Mucosa of gallbladder (tissue), 1 donor: Measurements from ENCODE around the gene PTPRN2. TPM values are rescaled to one million over a fixed set of nuclear protein-coding genes. Genes with fewer than 3 reads are reported as not detected.
"Not testable (repeated sequence)": the region's sequence is repeated elsewhere in the genome, so short reads cannot be mapped to it uniquely, and the experiment has no call there.

Experiments used
- DNase-seq: peaks from one replicate; pipeline ENCODE4 v3.0.0-alpha.2; 2020; ENCODE audit warnings: low spot score
- total RNA-seq: library from RNA; stranded (reverse); gene quantifications from one replicate; pipeline ENCODE4 v1.2.1, GENCODE V29; 2021
- donor health status: DM: no; HTN: no; CAD: no.

The PTPRN2 gene
- total RNA-seq, 1 donor from 2014 or later, result 11.9 TPM

GRCh38 chr7:158468181-158468580, 119.4 kb downstream of the PTPRN2 start:
- DNase-seq, result no peak

- no peak for DNase-seq
These were observed 120.1 kb downstream of the PTPRN2 start for GRCh38 chr7:158467562-158467961.

GRCh38 chr7:158463317-158463716, 124.3 kb downstream of the PTPRN2 start:
- DNase-seq, result no peak

DNA sequence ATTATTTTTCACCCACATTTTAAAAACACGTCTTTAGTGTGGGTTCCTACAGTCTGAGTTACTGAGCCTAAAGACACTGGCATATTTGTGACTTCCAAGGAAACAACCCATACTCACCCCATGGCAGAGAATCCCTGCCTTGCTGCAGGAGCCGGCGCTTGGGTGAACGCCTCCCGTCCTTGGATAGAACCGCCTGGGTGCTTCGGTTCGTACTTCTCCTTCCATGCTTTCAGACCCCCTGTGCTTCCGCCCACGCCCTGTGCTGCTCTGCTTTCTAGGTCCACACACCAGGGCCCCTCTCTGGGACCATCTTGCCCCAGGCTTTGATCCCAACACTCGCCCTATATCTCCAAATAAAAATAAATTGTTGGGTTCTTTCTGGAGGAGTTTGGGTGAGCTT, 125.8 kb downstream of the PTPRN2 start:
- DNase-seq, result no peak

GRCh38 chr7:158460665-158461064, 127.0 kb downstream of the PTPRN2 start:
- DNase-seq, result no peak

- DNase-seq, result no peak
These were observed 128.8 kb downstream of the PTPRN2 start for GRCh38 chr7:158458716-158459282.

GRCh38 chr7:158458096-158458495, 129.5 kb downstream of the PTPRN2 start:
- DNase-seq, result no peak

DNA sequence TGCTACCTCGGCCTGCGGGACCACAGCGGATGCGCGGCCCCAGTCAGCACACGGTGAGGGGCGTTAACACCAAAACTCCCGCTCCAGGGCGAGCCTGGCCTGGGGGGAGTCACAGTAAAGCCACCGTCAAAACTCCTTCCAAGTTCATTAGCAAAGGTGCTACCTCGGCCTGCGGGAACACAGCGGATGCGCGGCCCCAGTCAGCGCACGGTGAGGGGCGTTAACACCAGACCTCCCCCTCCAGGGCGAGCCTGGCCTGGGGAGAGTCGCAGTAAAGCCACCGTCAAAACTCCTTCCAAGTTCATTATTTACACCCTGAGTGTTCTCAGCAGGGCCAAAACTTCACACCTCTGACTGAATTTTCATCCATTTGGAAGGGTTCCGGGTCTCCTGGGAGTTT, 130.0 kb downstream of the PTPRN2 start:
- not testable (repeated sequence) for DNase-seq

- DNase-seq, result no peak
These were observed 133.0 kb downstream of the PTPRN2 start for GRCh38 chr7:158454631-158455030.

DNA sequence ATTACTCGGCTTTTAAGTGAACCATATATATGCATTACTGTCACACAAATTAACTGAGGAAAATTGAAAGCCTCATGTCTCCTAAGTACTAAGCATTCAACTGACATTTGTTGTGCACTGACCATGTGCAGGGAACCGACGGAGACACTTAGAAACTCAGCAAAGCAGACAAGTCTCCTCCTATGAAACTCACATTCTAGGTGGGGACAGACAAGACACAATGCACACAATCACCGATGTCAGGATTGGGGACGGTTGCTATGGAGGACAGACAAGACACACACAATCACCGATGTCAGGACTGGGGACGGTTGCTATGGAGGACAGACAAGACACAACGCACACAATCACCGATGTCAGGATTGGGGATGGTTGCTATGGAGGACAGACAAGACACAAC, 134.0 kb downstream of the PTPRN2 start:
- DNase-seq, result no peak

DNA sequence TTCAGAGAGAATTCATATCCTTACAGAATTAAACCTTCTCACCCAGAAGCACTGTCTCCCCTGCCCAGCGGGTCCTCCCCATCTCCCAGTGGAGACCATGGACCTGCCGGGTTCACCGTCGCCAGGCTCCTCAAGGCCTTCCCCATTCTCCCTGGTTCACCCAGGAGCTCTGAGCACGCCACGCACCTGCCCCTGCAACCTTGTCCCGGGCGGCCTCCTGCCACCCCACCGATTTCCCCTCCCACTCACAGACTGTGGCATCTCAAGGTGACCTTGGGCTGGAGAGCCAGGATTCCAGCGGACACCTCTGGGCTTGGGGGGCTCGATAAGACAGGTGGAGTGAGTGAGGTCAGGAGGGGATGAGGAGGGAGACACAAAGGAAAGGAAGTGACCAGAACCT, 135.3 kb downstream of the PTPRN2 start:
- DNase-seq, result no peak

DNA sequence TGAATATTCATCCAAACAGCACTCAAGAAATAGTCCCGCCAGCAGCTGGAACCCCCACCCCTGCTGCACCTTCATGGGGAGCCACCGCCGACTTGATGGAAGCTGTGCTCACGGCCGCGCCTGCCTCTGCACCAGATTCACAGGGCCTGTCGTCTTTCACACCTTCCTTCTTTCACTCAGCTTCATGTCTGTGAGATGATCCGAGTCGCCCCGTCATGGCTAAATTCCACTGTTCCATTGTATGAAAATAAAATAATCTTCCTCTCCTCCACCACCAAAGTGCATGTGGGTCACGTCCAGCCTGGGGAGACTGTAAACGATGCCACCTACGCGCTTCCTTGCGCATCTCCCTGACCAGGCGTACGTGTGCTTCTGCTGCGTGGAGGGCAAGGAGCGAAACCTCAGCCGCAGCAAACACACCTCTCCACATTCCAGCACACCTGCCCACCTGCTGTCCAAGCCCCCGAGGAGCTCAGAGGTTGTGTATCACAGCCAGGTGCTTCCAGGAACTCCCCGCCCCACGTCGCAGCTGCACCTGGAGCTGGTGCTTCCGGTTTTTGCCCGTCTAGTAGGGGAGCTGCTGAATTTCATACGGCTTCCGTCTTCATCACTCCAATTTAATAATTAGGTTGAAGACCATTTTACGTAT, 137.0 kb downstream of the PTPRN2 start:
- DNase-seq, result no peak

GRCh38 chr7:158449942-158450341, 137.7 kb downstream of the PTPRN2 start:
- DNase-seq, result no peak

DNA sequence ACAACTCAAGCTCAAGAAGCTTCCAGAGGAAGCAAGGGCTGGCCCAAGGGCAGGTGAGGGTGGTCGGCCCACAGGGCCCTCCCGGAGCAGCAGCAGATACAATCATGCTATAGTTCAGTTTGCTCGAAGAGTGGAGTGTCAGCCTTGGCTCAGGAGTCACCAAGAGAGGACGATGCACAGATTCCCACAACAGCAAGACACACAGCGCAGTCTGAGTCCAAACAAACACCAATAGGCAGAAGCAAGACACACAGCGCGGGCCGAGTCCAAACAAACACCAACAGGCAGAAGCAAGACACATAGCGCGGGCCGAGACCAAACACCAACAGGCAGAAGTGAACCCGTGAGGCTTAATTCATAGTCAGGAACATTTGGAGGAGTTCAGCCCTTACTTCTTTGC, 138.4 kb downstream of the PTPRN2 start:
- no peak for DNase-seq

- DNase-seq, result no peak
These were observed 139.1 kb downstream of the PTPRN2 start for GRCh38 chr7:158448430-158449100.

DNA sequence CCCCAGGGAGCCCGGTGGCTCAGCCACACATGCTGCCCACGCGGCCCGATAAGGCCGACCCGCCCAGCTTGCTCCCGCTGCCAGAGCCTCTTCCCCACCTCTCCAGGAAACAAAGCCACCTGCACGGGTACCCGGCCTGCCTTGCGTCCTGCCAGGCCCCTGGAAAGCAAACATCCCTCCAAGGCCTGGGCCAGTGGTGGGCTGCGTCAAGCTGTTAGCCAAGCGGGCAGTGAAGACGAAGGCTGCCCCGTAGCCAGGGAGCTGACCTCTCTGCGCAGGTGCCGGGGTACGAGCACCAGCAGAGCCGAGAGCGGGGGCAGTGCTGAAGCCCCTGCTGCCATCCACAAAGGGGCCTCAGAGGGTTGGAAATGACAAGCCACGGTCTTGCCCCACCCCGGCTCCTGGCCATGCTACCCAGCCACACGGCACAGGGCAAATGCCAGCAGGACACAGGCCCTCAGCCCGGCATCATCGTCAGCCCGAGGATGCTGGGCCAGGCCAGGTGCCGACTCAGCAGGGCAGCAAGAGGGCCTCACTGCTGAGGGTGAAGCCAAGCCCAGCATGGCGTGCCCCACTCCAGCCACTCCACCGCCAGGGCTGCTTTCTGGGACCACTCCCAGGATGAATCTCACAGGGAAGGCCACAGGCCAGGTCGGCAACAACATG, 140.0 kb downstream of the PTPRN2 start:
- DNase-seq, result no peak

GRCh38 chr7:158447151-158447505, 140.5 kb downstream of the PTPRN2 start:
- no peak for DNase-seq

- DNase-seq, result no peak
These were observed 140.9 kb downstream of the PTPRN2 start for GRCh38 chr7:158446706-158447105.

DNA sequence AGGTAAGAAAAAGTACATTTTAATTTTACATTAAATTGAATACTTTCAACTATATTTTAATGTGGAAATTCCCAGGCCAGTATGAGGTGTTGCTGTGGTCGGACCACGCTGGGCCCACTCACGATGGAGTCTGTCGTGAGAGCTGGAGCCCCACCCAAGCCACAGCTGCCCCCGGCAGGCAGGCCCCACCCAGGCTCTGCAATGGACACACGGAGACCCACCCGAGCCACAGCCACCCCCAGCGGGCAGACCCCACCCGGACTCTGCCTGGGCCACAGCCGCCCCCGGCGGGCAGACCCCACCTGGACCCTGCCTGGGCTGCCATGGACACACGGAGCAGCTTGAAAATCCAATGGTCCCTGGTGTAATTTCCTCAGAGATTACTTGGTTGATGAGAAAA, 141.3 kb downstream of the PTPRN2 start:
- no peak for DNase-seq

DNA sequence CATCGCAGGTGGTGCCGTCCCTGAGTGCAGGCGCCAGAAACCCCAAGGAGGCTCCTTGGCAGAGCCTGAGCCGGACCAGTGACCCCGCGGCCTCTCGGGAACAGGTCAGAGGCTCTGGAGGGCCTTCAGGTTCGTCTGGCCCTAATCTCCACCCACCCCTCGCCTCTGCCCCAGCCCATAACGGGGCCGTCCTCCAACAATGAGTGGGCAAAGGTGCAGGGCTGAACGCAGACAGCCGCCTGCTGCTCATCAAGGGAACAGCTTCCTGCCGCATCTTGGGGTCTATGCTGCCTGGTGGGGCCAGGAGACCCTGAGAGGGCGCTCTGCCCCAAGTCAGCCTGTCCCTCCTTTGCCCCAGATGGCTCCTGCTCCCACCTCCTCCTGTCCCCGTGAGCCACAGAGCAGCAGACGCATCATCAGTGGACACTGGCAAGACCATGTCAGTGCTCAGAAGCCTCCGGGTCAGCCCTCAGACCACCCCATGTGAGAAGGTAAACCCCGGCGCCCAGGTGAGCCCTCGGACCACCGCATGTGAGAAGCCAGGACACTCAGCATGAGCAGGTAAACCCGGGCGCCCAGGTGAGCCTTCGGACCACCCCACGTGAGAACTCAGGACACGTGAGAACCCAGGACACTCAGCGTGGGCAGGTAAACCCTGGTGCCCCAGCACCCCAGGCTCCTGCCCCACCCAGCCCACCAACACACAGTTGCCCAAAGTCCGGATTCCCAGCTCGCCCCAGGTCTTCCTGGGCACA, 142.0 kb downstream of the PTPRN2 start:
- no peak for DNase-seq

- DNase-seq, result no peak
These were observed 142.9 kb downstream of the PTPRN2 start for GRCh38 chr7:158444501-158445420.
